Sigmoid colon (tissue), 7 donors: ENCODE measurements around the gene MCM9. TPM values are rescaled to one million over a fixed set of nuclear protein-coding genes. Genes with fewer than 3 reads are reported as not detected.

ENCODE experiments used
- DNase-seq: peaks from one replicate; pipeline ENCODE4 v3.0.0-alpha.2; 2019
- H3K27ac ChIP-seq, 4 donors: fragments of 200-600 bp; sonication (generic); one replicate each; pipeline ENCODE4 v1.5.1; 2016 to 2019; ENCODE audit warnings: mild to moderate bottlenecking in 1 of 4
- H3K27me3 ChIP-seq, 3 donors: fragments of 200-600 bp; sonication (generic); one replicate each; pipeline ENCODE4 v1.5.1; 2019; ENCODE audit warnings: mild to moderate bottlenecking in 1 of 3
- H3K36me3 ChIP-seq, 4 donors: fragments of 200-600 bp; sonication (generic); one replicate each; pipeline ENCODE4 v1.5.1; 2016 to 2019
- H3K4me1 ChIP-seq, 4 donors: fragments of 200-600 bp; sonication (generic); one replicate each; pipeline ENCODE4 v1.5.1; 2017 to 2019
- H3K4me3 ChIP-seq, 4 donors: fragments of 200-600 bp; sonication (generic); one replicate each; pipeline ENCODE4 v1.5.1; 2017 to 2019; ENCODE audit warnings: mild to moderate bottlenecking in 2 of 4, moderate library complexity in 1 of 4
- H3K9me3 ChIP-seq, 4 donors: fragments of 200-600 bp in 3 of 4; sonication (generic) in 3 of 4; one replicate each; pipeline versions ENCODE4 v1.5.1 to v1.6.1; 2013 to 2019
- CTCF ChIP-seq, 4 experiments: fragments of 450-650 bp in 3 of 4; fragments of 200-600 bp in 1 of 4; IDR thresholded peaks; one replicate each; pipeline ENCODE4 v1.5.1; 2016 to 2019; ENCODE audit warnings: antibody characterized with exemption in 4 of 4, mild to moderate bottlenecking in 3 of 4, moderate library complexity in 2 of 4
- EP300 ChIP-seq, 4 donors: sonication (generic); formaldehyde crosslinking; IDR thresholded peaks; one replicate each; pipeline ENCODE4 v1.6.1; 2017; ENCODE audit warnings: antibody characterized with exemption in 4 of 4
- POLR2A ChIP-seq, 2 donors: fragments of 450-650 bp; IDR thresholded peaks; one replicate each; pipeline ENCODE4 v1.6.1; 2016; ENCODE audit warnings: antibody characterized with exemption in 2 of 2, mild to moderate bottlenecking in 2 of 2, moderate library complexity in 2 of 2
- POLR2AphosphoS5 ChIP-seq, 4 donors: sonication (generic); formaldehyde crosslinking; IDR thresholded peaks; one replicate each; pipeline ENCODE4 v1.6.1; 2017; ENCODE audit warnings: antibody characterized with exemption in 4 of 4
- WGBS, 2 donors: extraction: QIAGEN DNeasy Blood & Tissue Kit; methylation state at CpG; one replicate each; pipeline ENCODE4 v1.1.7; 2013; 5-methylcytosine and 5-hydroxymethylcytosine counted together
- intact Hi-C: fragments of 100-400 bp; cut with DNase I; formaldehyde crosslinking; loops from one replicate; pipeline ENCODE4 v1.15.1; 2023
- polyA plus RNA-seq, 3 donors: library from polyadenylated mRNA; stranded (reverse); fragments of 200-250 nt; gene quantifications; one replicate each; pipeline ENCODE4 v1.2.3, GENCODE V29; 2013
- total RNA-seq, 4 donors: library from RNA; depleted of rRNA; stranded (reverse); fragments of >200 nt; gene quantifications; one replicate each; pipeline ENCODE4 v1.1.0, GENCODE V29; 2016
- donor health status: healthy with polysubstance abuse.
- donor health status: Bipolar disorder and iron deficiency.
- donor health status: healthy.

Gene MCM9
- total and polyA plus RNA-seq, 7 donors: 1.8 to 16.1 (median 10.2) TPM

GRCh38 chr6:118791499-118791898 lies 143.5 kb downstream of the MCM9 start:
- no peak for TF ChIP-seq EP300 (IDR thresholded peaks at IDR 0.05)
- TF ChIP-seq POLR2AphosphoS5 (IDR thresholded peaks at IDR 0.05): no peak
- Histone ChIP-seq H3K4me1 (no peaks in the 10 kb centered on the region), H3K27me3 (no peaks in the 10 kb centered on the region), H3K9me3 (no peaks in the 10 kb centered on the region), H3K4me3 (no peak overlapping the region), H3K36me3 (no peaks in the 10 kb centered on the region), H3K27ac (no peak overlapping the region)
- 94 to 95% methylated on average over 6 of the region's 6 CpGs for WGBS, 2 donors
- DNase-seq: no peak
- intact Hi-C loops: no loop called here

GRCh38 chr6:118789954-118790353 lies 145.0 kb downstream of the MCM9 start:
- DNase-seq: no peak
- H3K4me1 ChIP-seq: peaks cover 0 to 7% (median 4%) of the 10 kb centered on the region in 4 donors
- no peak for TF ChIP-seq POLR2A (IDR thresholded peaks at IDR 0.05)
- no peak for TF ChIP-seq POLR2AphosphoS5 (IDR thresholded peaks at IDR 0.05)
- TF ChIP-seq CTCF (IDR thresholded peaks at IDR 0.05): no peak
- no peak for TF ChIP-seq EP300 (IDR thresholded peaks at IDR 0.05)
- H3K9me3 ChIP-seq: no peaks in the 10 kb centered on the region
- intact Hi-C loops: no loop called here
- H3K4me3 ChIP-seq: no peak overlapping the region
- no peaks in the 10 kb centered on the region for H3K36me3 ChIP-seq
- 61 to 67% methylated on average over 4 of the region's 4 CpGs for WGBS, 2 donors
- H3K27ac ChIP-seq: no peak overlapping the region
- no peaks in the 10 kb centered on the region for H3K27me3 ChIP-seq

- DNase-seq: no peak
- Histone ChIP-seq H3K27me3 (no peaks in the 10 kb centered on the region), H3K4me3 (no peak overlapping the region), H3K4me1 (peaks cover 0 to 12% (median 9%) of the 10 kb centered on the region in 4 donors), H3K9me3 (no peaks in the 10 kb centered on the region), H3K36me3 (no peaks in the 10 kb centered on the region), H3K27ac (no peak overlapping the region)
- intact Hi-C loops: no loop called here
- TF ChIP-seq POLR2AphosphoS5 (IDR thresholded peaks at IDR 0.05): no peak
- no peak for TF ChIP-seq EP300 (IDR thresholded peaks at IDR 0.05)
- TF ChIP-seq CTCF (IDR thresholded peaks at IDR 0.05): no peak
- TF ChIP-seq POLR2A (IDR thresholded peaks at IDR 0.05): no peak
- 91 to 93% methylated on average over 5 of the region's 5 CpGs for WGBS, 2 donors
These were observed 145.5 kb downstream of the MCM9 start for GRCh38 chr6:118789419-118789818.

GRCh38 chr6:118788702-118789101 lies 146.3 kb downstream of the MCM9 start:
- 80 to 81% methylated on average over 4 of the region's 4 CpGs for WGBS, 2 donors
- TF ChIP-seq POLR2AphosphoS5 (IDR thresholded peaks at IDR 0.05): no peak
- Histone ChIP-seq H3K27me3 (no peaks in the 10 kb centered on the region), H3K9me3 (no peaks in the 10 kb centered on the region), H3K4me3 (no peak overlapping the region), H3K36me3 (no peaks in the 10 kb centered on the region), H3K4me1 (peaks cover 0 to 19% (median 16%) of the 10 kb centered on the region in 4 donors), H3K27ac (no peak overlapping the region)
- DNase-seq: no peak
- intact Hi-C loops: no loop called here

GRCh38 chr6:118787724-118788423 lies 147.1 kb downstream of the MCM9 start:
- intact Hi-C loops: no loop called here
- no peak for DNase-seq
- Histone ChIP-seq H3K4me1 (peaks cover 0 to 26% (median 19%) of the 10 kb centered on the region in 4 donors), H3K36me3 (no peaks in the 10 kb centered on the region), H3K27ac (no peak overlapping the region), H3K4me3 (no peak overlapping the region), H3K27me3 (no peaks in the 10 kb centered on the region), H3K9me3 (no peaks in the 10 kb centered on the region)
- TF ChIP-seq CTCF (IDR thresholded peaks at IDR 0.05): no peak
- TF ChIP-seq EP300 (IDR thresholded peaks at IDR 0.05): no peak
- peak in 1 of 4 donors; percentile 20 for TF ChIP-seq POLR2AphosphoS5 (IDR thresholded peaks at IDR 0.05)
- TF ChIP-seq POLR2A (IDR thresholded peaks at IDR 0.05): no peak
- 80 to 82% methylated on average over 6 of the region's 6 CpGs for WGBS, 2 donors
